GM21381 (cell line): Measurements from ENCODE around the gene CERK.

ENCODE experiments used
- ATAC-seq: cut with Tn5 transposase; IDR thresholded peaks from one replicate; pipeline ENCODE4 v1.9.1; 2021; ENCODE audit warnings: mild to moderate bottlenecking, moderate library complexity; ENCODE audit not compliant: unreplicated experiment

The CERK gene

DNA sequence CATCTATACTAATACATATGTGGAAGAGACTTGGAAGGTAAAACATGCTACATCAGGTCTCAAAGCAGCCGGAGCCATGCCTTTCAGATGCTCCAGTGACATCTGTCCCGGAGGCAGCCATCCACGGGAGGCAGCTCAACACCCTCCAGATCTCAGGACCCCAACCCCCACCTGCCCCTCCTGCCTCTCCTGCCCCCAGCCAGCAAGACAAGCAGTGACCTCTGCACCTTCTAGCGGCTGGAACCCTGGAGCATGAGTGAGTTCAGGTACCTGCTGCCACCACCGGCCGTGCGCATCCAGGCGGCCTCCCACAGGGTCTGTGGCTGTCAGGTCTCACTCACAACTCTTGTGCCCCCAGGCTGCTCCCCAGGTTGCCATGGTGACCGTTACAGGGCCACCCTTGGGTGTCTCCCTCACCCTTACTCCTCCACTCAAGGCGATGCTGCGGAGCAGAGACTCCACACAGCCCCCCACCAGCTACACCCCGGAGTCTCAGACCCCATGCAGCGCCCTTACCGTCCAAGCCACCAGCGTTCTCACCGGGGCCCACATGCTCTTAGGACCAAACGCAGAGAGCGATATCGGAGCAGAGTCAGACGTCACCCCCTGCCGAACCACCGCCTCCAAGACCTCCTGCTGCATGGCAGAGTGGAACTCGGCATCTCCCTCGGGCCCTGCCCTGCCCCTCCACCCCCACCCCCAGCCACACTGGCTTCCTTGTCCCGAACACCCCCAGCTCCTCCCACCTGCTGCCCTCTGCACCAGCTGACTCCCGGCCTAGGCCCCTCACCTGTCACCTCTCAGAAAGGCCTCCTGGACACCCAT is 34.7 kb downstream of the CERK start:
- no peak for ATAC-seq

DNA sequence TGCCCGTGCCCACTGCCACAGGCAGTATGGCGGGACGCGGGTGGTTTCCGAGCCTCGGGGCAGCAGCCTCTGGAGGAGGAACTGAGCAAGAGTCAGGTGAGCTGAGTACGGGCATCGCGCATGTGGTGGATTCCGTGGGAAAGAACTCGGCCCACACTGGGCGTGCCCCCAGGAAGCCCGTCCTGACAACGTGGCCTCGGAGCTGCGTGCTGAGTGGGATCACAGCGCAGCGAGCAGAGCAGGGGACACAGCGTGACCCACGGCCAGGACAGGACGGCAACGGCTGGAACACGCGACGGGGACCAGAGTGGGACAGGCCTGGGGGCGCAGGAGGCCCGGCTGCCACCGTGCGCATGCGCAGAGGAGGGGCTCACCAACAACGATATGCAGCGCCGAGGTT is 36.8 kb downstream of the CERK start:
- ATAC-seq, result no peak

DNA sequence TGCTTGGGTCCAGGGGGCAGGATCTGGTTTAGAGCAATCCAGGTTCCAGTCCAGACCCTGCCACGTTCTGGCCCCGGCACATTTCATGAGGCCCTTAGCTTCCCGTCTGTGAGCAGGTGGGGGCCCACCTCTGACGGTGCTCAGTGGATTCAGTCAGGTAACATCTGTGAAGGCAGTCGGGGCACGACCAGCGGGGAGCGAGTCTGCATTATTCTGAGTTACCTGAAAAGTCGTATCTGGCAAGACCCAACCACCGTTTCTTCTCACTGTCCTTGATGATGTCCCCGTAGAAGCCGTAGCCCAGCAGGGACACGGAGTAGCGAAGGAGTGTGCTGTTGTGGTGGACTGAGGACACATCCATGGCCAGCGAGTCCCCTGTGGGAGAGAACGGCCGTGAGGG is 39.0 kb downstream of the CERK start:
- ATAC-seq, result no peak

DNA sequence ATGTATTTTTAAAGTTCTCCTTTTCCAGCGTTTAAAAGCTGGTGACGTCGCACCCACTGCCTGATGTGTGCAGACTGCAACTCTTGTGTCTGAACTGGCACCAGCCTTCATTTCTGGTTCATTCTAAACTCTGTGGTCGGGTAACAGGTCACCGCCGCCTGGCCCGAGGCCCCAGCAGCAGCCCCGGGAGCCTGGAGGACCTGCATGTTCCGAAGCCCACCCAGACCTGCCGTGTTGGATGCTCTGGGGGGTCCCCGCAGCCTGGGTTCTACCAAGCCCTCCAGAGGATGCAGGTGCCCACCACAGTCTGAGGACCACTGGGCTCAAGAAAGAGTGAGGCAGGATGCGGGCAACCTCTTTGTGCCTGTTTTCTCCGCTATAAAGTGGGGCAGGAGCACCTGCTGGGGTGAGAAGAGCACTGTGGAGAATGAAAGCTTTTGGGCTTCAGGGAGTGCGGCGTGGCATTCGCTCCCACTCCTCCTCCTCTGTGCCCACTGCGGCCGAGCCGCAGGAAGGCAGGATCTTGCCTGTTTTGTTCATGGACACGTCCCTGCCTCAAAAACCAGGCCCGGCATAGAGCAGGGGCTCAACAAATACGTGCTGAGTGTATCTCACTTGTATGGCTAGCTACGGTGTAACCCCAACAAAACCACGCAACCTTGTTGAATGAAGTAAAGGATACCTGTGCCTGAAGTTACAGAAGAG is 40.1 kb downstream of the CERK start:
- no peak for ATAC-seq

DNA sequence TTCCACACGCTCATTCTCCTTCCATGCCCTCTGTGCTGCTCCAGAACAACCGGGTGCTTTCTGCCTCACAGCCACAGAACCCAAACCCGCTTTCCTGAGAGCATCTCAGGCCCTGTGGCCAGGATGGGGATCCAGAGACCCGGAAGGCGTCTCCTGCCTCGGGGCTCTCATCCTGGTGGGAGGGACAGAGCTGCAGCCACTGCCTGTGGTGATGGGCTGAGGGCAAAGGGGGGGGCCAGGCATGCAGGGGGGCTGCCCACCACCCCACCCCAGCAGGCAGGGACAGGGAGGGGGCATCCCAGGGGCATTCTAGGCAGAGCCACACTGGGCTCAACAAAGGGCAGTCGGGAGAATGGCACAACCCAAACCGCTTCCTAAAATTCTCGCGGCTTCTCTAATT is 41.4 kb downstream of the CERK start:
- no peak for ATAC-seq

DNA sequence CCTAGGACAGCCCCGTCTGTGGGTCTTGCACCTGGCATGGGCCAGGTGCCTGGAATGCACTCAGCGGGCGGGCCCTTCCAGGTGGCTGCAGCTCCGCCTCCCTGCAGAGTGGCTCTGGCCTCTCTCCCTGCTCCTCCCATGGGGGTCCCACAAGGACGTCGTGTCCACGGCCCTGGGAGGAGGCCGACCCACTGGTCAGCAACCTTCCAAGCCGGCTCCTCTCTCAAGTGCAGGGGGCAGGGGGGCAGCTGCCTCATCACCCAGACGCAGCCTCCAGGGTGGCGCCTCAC is 41.9 kb downstream of the CERK start:
- ATAC-seq, result no peak

DNA sequence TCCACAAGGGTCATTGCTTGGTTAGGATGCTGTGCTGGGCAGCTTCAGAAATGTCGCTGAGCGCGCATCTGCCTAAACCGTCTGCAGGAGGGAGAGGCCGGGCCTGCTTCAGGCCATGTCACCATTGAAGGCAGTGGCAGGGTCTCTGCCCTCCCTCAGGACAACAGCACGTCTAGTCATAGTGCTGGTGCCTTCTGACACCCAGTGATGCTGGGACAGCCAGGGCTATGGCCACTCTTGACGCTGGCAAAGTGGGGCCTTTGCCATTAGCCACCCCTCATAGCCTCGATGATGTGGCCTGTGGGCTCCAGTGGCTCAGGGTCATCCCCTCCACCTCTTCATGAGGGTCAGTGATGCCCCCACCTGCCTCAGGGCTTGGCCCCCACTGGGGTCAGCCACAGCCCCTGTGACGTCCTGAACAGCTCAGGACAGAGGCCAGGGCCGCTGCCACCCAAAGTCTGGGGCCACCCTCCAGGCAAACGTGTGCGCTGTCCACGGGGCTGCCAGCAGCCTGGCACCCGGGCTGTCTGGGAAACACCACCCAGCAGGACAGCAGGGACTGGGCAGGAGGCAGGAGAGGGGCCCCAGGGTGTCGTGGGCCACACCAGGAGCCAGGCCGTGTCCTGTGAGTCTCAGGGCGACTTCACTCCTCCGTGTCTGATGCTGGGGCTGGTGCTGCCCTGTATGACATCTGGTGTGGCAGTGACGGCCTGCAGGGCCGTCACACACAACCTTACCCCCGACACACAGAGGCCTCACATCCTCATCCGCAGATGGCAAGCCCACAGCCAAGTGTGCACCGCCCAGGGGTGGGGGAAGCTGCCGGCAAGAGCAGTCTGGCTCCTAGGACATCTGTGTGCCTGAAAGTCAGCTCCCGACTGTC is 42.5 kb downstream of the CERK start:
- no peak for ATAC-seq

GRCh38 chr22:46694416-46695170 is 43.5 kb downstream of the CERK start:
- no peak for ATAC-seq

GRCh38 chr22:46693634-46694415 is 44.2 kb downstream of the CERK start:
- no peak for ATAC-seq

DNA sequence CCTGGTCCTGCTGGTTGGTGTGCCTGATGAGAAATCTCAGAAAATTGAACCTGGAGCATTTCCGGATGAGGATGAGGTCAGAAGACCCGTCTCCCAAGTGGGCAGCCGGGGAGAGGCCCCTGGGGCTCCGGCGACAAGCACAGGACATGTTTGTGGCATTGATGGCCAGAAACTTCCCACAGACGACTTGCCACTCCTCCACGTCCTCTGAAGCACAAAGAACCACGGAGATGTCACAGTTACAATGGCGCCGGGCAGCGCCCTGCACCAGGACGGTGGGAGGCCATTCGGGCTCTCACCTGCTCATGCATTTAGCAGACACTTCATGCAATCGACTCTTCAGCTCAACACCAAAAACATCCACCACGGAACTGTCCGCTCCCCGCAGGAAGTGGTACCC is 46.5 kb downstream of the CERK start:
- no peak for ATAC-seq

DNA sequence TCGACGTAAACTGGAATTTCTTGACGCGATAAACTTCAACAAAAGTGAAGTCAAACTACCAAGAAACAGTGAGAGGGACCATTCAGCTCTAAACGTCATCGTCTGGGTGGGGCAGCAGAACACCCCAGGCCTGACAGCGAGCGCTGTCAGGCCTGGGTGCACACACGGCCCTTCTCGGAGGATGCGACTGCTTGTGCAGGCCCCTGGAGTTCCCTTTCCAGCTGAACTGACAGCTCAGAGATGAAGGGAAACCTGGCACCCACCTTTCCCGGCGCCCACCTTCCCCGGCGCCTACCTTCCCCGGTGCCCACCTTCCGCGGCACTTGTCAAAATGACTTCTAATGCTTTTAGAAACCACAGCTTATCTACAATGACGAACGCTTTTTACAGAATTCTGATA is 47.9 kb downstream of the CERK start:
- ATAC-seq, result no peak

DNA sequence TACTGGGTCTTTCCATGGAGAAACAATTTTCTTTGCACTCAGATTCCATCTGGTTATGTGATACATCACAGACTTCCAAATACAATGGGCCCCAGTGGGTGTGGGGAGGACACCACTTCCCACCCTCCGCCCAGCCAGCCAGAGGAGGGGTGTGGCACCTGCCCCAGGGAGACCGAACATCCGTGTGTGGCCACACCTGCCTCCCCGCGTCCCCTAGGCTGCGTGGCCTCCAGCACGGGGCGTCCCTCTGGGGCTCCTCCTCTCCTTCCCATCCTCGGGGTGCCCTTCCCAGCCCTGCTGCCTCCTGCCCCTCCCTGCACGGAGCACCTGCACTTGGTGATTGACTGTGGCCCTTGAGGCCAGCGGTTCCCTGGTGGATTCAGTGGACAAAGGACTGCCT is 49.1 kb downstream of the CERK start:
- no peak for ATAC-seq

GRCh38 chr22:46687460-46687859 is 50.6 kb downstream of the CERK start:
- no peak for ATAC-seq

GRCh38 chr22:46687048-46687444 is 51.0 kb downstream of the CERK start:
- no peak for ATAC-seq

DNA sequence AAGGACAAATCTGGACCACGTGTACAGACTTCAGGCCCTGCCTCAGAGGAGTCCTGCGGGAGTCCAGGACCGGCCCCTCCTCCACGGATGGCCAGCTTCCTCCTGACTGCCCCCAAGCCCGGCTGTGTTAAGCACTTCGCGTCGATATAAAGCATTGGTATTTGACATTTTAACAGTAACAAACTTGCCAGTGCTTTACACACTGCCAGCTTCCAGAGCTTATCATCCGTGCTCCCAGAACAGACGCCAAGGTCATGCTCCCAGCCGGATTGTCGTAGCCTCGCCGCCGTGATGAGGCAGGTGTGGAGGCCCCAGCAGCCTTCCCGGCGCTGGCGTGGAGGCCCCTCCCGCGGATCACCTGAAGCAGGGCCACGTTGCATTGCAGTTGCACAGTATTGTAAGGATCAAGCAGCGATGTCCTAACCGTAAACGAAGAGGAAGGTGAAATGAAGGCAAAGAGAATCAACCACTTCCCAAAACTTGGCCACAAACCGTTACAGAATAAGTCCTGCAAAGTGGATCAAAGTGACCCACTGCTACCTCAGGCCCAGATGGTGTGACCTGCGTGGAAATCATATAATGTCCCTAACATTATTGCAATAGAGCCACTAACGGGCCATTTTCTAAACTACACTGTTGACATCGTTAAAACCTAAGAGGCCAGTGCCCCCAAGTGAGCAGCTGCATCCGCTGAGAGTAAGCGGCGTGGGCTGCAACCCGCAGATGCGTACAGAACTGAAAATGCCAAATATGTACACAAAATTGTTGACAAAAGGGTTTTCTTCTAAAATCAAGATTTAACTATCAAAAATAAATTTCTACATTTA is 51.6 kb downstream of the CERK start:
- ATAC-seq, result no peak

- ATAC-seq, result peak; percentile 70
Measured at GRCh38 chr22:46684706-46685105, 53.3 kb downstream of the CERK start.

- no peak for ATAC-seq
Measured at GRCh38 chr22:46682011-46682731, 55.9 kb downstream of the CERK start.

DNA sequence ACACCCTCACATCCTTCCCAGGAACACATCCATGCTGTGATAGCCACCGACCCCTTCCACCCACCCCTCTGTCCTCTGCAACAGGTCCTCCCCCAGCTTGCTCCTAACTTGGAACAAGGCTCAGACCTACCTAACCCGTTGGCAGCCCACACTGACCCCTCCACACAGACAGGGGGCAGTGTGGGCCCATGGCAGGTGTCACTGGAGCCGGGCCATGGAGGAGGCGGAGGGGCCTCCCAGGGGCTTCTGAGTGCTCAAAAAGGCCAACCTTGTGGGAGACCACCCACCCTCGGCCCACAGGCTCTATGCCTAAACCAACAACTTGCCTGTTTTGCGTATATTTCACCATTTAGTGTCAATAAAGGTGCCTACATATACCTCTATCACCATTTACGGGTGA is 57.0 kb downstream of the CERK start:
- ATAC-seq, result no peak
